ENCODE measurements around the gene REEP1.
"Not testable (repeated sequence)": the region's sequence is repeated elsewhere in the genome, so short reads cannot be mapped to it uniquely, and the experiment has no call there.

Gene REEP1

GRCh38 chr2:86345783-86346370, 8.5 kb upstream of the REEP1 start:
- not testable (repeated sequence) for DNase-seq (ENCODE audit: low read depth)

GRCh38 chr2:86344404-86344803, 7.0 kb upstream of the REEP1 start:
- DNase-seq (ENCODE audit: low read depth): no peak

GRCh38 chr2:86342488-86342887, 5.1 kb upstream of the REEP1 start:
- no peak for DNase-seq (ENCODE audit: low read depth)

- DNase-seq (ENCODE audit: low read depth): no peak
These were observed 4.0 kb upstream of the REEP1 start for GRCh38 chr2:86341470-86341869.

GRCh38 chr2:86338778-86339295, 1.4 kb upstream of the REEP1 start:
- no peak for DNase-seq (ENCODE audit: low read depth)

GRCh38 chr2:86336675-86337243, 667 bp downstream of the REEP1 start:
- DNase-seq (ENCODE audit: low read depth): no peak

GRCh38 chr2:86335865-86336674, 1.4 kb downstream of the REEP1 start:
- DNase-seq (ENCODE audit: low read depth): no peak

GRCh38 chr2:86333378-86333777, 4.0 kb downstream of the REEP1 start:
- peak; percentile 10 for DNase-seq (ENCODE audit: low read depth)

GRCh38 chr2:86332654-86333053, 4.8 kb downstream of the REEP1 start:
- no peak for DNase-seq (ENCODE audit: low read depth)

GRCh38 chr2:86331384-86331783, 6.0 kb downstream of the REEP1 start:
- DNase-seq (ENCODE audit: low read depth): no peak

GRCh38 chr2:86330001-86330400, 7.4 kb downstream of the REEP1 start:
- DNase-seq (ENCODE audit: low read depth): peak; percentile 4

- no peak for DNase-seq (ENCODE audit: low read depth)
These were observed 14.0 kb downstream of the REEP1 start for GRCh38 chr2:86323273-86324021.

- DNase-seq (ENCODE audit: low read depth): no peak
These were observed 17.5 kb downstream of the REEP1 start for GRCh38 chr2:86319700-86320580.

GRCh38 chr2:86315084-86315483, 22.3 kb downstream of the REEP1 start:
- DNase-seq (ENCODE audit: low read depth): no peak

GRCh38 chr2:86314125-86314524, 23.3 kb downstream of the REEP1 start:
- no peak for DNase-seq (ENCODE audit: low read depth)

GRCh38 chr2:86313341-86313740, 24.1 kb downstream of the REEP1 start:
- no peak for DNase-seq (ENCODE audit: low read depth)

GRCh38 chr2:86311879-86312278, 25.5 kb downstream of the REEP1 start:
- DNase-seq (ENCODE audit: low read depth): no peak

GRCh38 chr2:86309966-86310365, 27.5 kb downstream of the REEP1 start:
- no peak for DNase-seq (ENCODE audit: low read depth)

GRCh38 chr2:86308984-86309695, 28.3 kb downstream of the REEP1 start:
- DNase-seq (ENCODE audit: low read depth): no peak

- no peak for DNase-seq (ENCODE audit: low read depth)
These were observed 29.1 kb downstream of the REEP1 start for GRCh38 chr2:86308356-86308755.

- DNase-seq (ENCODE audit: low read depth): no peak
These were observed 30.0 kb downstream of the REEP1 start for GRCh38 chr2:86307431-86307830.
